SK-N-MC (cell line): ENCODE results near the gene OSGIN1.

ENCODE experiments used
- DNase-seq: peaks from one replicate; pipeline ENCODE4 v3.0.0-alpha.2; 2011; ENCODE audit warnings: low read depth, low spot score
- H3K27ac ChIP-seq: fragments of 200-600 bp; sonication (generic); 2 replicates; pipeline ENCODE4 v1.5.1; 2016; ENCODE audit warnings: mixed run types
- H3K36me3 ChIP-seq: fragments of 200-600 bp; sonication (generic); 2 replicates; pipeline ENCODE4 v1.6.1; 2017; ENCODE audit warnings: antibody characterized with exemption, low read length, mixed read lengths; ENCODE audit not compliant: insufficient read depth
- H3K4me3 ChIP-seq: fragments of 200-600 bp; sonication (generic); 2 replicates; pipeline ENCODE4 v1.5.1; 2016
- H3K9ac ChIP-seq: fragments of 200-600 bp; sonication (generic); 2 replicates; pipeline ENCODE4 v1.8.0; 2017; ENCODE audit warnings: mixed run types, mixed read lengths; ENCODE audit not compliant: insufficient read length
- H3K9me3 ChIP-seq: fragments of 200-600 bp; sonication (generic); 2 replicates; pipeline ENCODE4 v1.6.1; 2017; ENCODE audit warnings: low read depth, mild to moderate bottlenecking, antibody characterized with exemption, low read length, moderate library complexity, mixed read lengths
- EZH2 ChIP-seq: fragments of 200-600 bp; sonication (generic); IDR thresholded peaks from one replicate; pipeline ENCODE4 v1.6.1; 2017; ENCODE audit warnings: antibody characterized with exemption
- FOXP2 ChIP-seq: optimal IDR thresholded peaks from 2 replicates; pipeline ENCODE3; 2011; ENCODE audit warnings: mild to moderate bottlenecking, moderate library complexity; ENCODE audit not compliant: insufficient read depth; ENCODE audit errors: extremely low read length, control extremely low read depth
- POLR2AphosphoS5 ChIP-seq: IDR thresholded peaks from 2 replicates; pipeline ENCODE4 v1.6.1; 2012; ENCODE audit warnings: mild to moderate bottlenecking, low read depth, low read length, borderline replicate concordance

OSGIN1 gene

DNA sequence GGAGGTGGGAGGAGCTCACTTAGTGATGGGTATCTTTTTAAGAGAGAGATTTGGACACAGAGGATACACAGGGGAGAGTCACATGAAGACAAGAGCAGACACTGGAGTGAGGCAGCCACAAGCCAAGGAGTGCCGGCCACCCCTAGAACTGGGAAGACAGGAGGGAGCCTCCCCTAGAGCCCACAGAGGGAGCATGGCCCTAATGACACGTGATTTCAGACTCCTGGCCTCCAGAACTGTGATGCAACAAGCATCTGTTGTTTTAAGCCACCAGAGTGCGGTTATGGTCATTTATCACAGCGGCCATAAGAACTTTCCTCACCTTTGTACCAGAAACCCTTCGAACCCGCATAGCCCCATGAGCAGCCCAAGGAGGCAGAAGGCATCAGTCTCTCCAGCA, 56.2 kb downstream of the OSGIN1 start:
- Histone ChIP-seq H3K36me3 (no peaks in the 10 kb centered on the region), H3K9ac (no peak overlapping the region), H3K9me3 (no peaks in the 10 kb centered on the region), H3K27ac (no peak overlapping the region), H3K4me3 (no peak overlapping the region)
- DNase-seq: no peak
- TF ChIP-seq POLR2AphosphoS5 (no peak), FOXP2 (no peak), EZH2 (no peak)

DNA sequence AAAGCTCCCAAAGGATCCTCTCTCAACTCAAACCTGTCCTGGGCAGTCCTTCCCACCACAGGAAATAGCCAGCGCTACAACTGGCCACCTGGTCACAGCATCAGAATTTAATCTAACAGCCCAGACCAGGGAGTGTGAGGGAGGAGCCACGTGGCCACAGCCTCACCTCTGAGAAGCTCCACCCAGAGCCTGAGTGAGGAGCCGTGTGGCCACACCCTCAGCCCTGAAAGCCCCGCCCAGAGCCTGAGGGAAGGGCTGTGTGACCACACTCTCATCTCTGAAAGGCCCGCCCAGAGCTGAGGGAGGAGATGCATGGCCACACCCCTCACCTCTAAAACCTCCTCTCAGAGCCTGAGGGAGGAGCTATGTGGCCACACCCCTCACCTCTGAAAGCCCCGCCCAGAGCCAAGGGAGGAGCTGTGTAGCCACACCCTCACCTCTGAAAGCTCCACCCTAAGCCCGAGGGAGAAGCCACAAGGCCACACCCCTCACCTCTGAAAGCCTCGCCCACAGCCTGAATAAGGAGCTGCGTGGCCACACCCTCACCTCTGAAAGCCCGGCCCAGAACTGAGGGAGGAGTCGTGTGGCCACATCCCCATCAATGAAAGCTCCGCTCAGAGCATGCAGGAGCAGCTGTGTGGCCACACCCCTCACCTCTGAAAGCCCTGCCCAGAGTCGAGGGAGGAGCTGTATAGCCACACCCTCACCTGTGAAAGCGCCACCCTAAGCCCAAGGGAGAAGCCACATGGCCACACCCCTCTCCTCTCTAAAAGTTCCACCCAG, 60.9 kb downstream of the OSGIN1 start:
- no peak overlapping the region for H3K4me3 ChIP-seq
- no peak overlapping the region for H3K9ac ChIP-seq
- DNase-seq: peak; percentile 8
- H3K36me3 ChIP-seq: no peaks in the 10 kb centered on the region
- H3K9me3 ChIP-seq: no peaks in the 10 kb centered on the region
- no peak overlapping the region for H3K27ac ChIP-seq
- TF ChIP-seq EZH2: no peak
- TF ChIP-seq POLR2AphosphoS5: no peak
- no peak for TF ChIP-seq FOXP2

DNA sequence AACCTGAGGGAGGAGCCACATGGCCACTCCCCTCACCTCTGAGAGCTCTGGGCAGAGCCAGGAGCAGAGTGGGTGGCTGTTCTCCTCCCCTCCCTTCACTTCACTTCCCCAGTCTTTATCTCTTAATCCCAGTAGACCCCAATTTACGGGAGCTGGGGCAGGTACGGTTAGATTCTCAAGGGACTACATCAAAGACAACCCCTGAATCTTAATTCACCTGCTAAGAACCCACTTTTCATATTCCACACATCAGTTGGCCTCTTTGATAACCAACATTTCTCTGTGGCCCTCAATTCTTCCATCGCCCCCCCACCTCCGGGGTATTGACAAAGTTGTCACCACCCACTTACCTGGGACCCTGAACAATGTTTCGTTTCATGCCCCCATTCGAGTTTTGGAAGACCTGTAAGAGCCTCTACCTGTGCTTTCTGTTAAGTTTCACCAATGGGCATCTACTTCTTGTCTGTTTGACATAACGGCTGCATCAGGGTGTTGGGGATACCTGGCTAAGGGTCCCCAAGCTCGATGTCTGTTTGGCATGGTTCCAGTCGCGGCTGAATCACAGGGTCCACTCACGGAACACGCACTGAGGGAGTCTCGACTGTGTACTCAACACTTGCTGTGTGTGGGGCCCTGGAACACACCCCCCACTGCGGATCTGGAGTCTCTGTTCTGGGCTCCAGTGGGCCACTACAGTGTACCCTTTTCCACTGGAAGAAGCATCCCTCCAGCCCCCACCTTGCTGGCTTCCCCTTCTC, 61.7 kb downstream of the OSGIN1 start:
- Histone ChIP-seq H3K9me3 (no peaks in the 10 kb centered on the region), H3K4me3 (no peak overlapping the region), H3K36me3 (no peaks in the 10 kb centered on the region), H3K9ac (no peak overlapping the region), H3K27ac (no peak overlapping the region)
- TF ChIP-seq FOXP2: no peak
- no peak for TF ChIP-seq EZH2
- no peak for TF ChIP-seq POLR2AphosphoS5
- no peak for DNase-seq

DNA sequence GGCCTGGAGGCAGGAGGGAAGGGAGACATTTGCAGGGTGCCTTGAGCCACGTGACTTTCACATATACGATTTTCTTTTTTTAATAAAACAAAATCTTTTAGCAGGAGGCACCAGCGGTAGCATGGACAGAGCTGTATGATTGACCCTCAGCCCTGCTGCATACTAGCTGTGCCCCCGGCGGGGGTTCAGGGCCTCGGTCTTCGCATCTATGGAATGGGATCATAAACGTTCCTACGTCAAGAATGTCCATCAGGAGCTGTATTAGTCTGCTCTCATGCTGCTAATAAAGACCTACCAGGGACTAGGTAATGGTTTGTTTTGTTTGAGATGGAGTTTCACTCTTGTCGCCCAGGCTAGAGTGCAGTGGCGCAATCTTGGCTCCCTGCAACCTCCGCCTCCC, 62.4 kb downstream of the OSGIN1 start:
- Histone ChIP-seq H3K4me3 (no peak overlapping the region), H3K9ac (no peak overlapping the region), H3K36me3 (no peaks in the 10 kb centered on the region), H3K9me3 (no peaks in the 10 kb centered on the region), H3K27ac (no peak overlapping the region)
- no peak for DNase-seq
- TF ChIP-seq EZH2 (no peak), FOXP2 (no peak)
